Stimulated activated naive CD8-positive, alpha-beta T cell treated with anti-CD3 and anti-CD28 coated beads, Interleukin-15, Interleukin-2, amounts not matched to agents 100 ng/mL and 50 ng/mL, for 24 hours (primary cell): Measurements from ENCODE around the gene STRIP1.

ENCODE experiments used
- H3K27ac Mint-ChIP-seq: one replicate; pipeline ENCODE4 v1.8.0; 2021; ENCODE audit warnings: mild to moderate bottlenecking, mixed read lengths
- H3K27me3 Mint-ChIP-seq: one replicate; pipeline ENCODE4 v1.8.0; 2021; ENCODE audit warnings: mixed read lengths
- H3K36me3 Mint-ChIP-seq: one replicate; pipeline ENCODE4 v1.8.0; 2021; ENCODE audit warnings: low read depth, mixed read lengths
- H3K4me1 Mint-ChIP-seq: one replicate; pipeline ENCODE4 v1.8.0; 2021; ENCODE audit warnings: low read depth, mixed read lengths
- H3K4me3 Mint-ChIP-seq: one replicate; pipeline ENCODE4 v1.8.0; 2021; ENCODE audit warnings: mild to moderate bottlenecking, mixed read lengths
- H3K9me3 Mint-ChIP-seq: one replicate; pipeline ENCODE4 v1.8.0; 2021; ENCODE audit warnings: mixed read lengths

STRIP1 gene

GRCh38 chr1:110032327-110032726 lies 2.1 kb upstream of the STRIP1 start:
- Mint-ChIP-seq H3K4me3 (no peak overlapping the region), H3K9me3 (no peaks in the 10 kb centered on the region), H3K27ac (no peak overlapping the region), H3K36me3 (peaks cover 3% of the 10 kb centered on the region), H3K27me3 (no peaks in the 10 kb centered on the region), H3K4me1 (peaks cover 49% of the 10 kb centered on the region)

- H3K27ac Mint-ChIP-seq: peak overlapping the region; percentile 84
- peak overlapping the region; percentile 82 for H3K4me3 Mint-ChIP-seq
- no peaks in the 10 kb centered on the region for H3K9me3 Mint-ChIP-seq
- no peaks in the 10 kb centered on the region for H3K27me3 Mint-ChIP-seq
- H3K4me1 Mint-ChIP-seq: peaks cover 49% of the 10 kb centered on the region
- peaks cover 11% of the 10 kb centered on the region for H3K36me3 Mint-ChIP-seq
Measured at GRCh38 chr1:110033421-110033820, 1.0 kb upstream of the STRIP1 start.

GRCh38 chr1:110034040-110034450 lies 379 bp upstream of the STRIP1 start:
- peaks cover 49% of the 10 kb centered on the region for H3K4me1 Mint-ChIP-seq
- H3K27me3 Mint-ChIP-seq: no peaks in the 10 kb centered on the region
- H3K27ac Mint-ChIP-seq: peak overlapping the region; percentile 84
- no peaks in the 10 kb centered on the region for H3K9me3 Mint-ChIP-seq
- H3K4me3 Mint-ChIP-seq: peak overlapping the region; percentile 82
- H3K36me3 Mint-ChIP-seq: peaks cover 17% of the 10 kb centered on the region

- Mint-ChIP-seq H3K9me3 (no peaks in the 10 kb centered on the region), H3K4me3 (peak overlapping the region; percentile 94), H3K27ac (peak overlapping the region; percentile 81), H3K27me3 (no peaks in the 10 kb centered on the region), H3K36me3 (peaks cover 28% of the 10 kb centered on the region), H3K4me1 (peaks cover 45% of the 10 kb centered on the region)
Measured at GRCh38 chr1:110035236-110035752, 870 bp downstream of the STRIP1 start.

- no peaks in the 10 kb centered on the region for H3K27me3 Mint-ChIP-seq
- peaks cover 48% of the 10 kb centered on the region for H3K36me3 Mint-ChIP-seq
- H3K9me3 Mint-ChIP-seq: no peaks in the 10 kb centered on the region
- no peak overlapping the region for H3K4me3 Mint-ChIP-seq
- H3K4me1 Mint-ChIP-seq: peaks cover 35% of the 10 kb centered on the region
- H3K27ac Mint-ChIP-seq: no peak overlapping the region
Measured at GRCh38 chr1:110038271-110038670, 3.8 kb downstream of the STRIP1 start.

GRCh38 chr1:110039641-110040040 lies 5.2 kb downstream of the STRIP1 start:
- Mint-ChIP-seq H3K4me1 (peaks cover 24% of the 10 kb centered on the region), H3K36me3 (peaks cover 53% of the 10 kb centered on the region), H3K27ac (no peak overlapping the region)

GRCh38 chr1:110040548-110040947 lies 6.1 kb downstream of the STRIP1 start:
- no peaks in the 10 kb centered on the region for H3K27me3 Mint-ChIP-seq
- H3K36me3 Mint-ChIP-seq: peaks cover 56% of the 10 kb centered on the region
- no peak overlapping the region for H3K27ac Mint-ChIP-seq

More at GRCh38 chr1:110039641-110040040, 5.2 kb downstream of the STRIP1 start:
- Mint-ChIP-seq H3K27me3 (no peaks in the 10 kb centered on the region), H3K9me3 (no peaks in the 10 kb centered on the region), H3K4me3 (no peak overlapping the region)

GRCh38 chr1:110043016-110043415 lies 8.6 kb downstream of the STRIP1 start:
- H3K36me3 Mint-ChIP-seq: peaks cover 67% of the 10 kb centered on the region
- no peak overlapping the region for H3K4me3 Mint-ChIP-seq
- H3K9me3 Mint-ChIP-seq: no peaks in the 10 kb centered on the region
- no peaks in the 10 kb centered on the region for H3K27me3 Mint-ChIP-seq
- peaks cover 3% of the 10 kb centered on the region for H3K4me1 Mint-ChIP-seq
- H3K27ac Mint-ChIP-seq: no peak overlapping the region

More at GRCh38 chr1:110040548-110040947, 6.1 kb downstream of the STRIP1 start:
- peaks cover 18% of the 10 kb centered on the region for H3K4me1 Mint-ChIP-seq
- no peak overlapping the region for H3K4me3 Mint-ChIP-seq
- H3K9me3 Mint-ChIP-seq: no peaks in the 10 kb centered on the region

GRCh38 chr1:110047463-110047862 lies 13.0 kb downstream of the STRIP1 start:
- H3K9me3 Mint-ChIP-seq: no peaks in the 10 kb centered on the region
- H3K27me3 Mint-ChIP-seq: no peaks in the 10 kb centered on the region
- H3K36me3 Mint-ChIP-seq: peaks cover 58% of the 10 kb centered on the region
- H3K27ac Mint-ChIP-seq: no peak overlapping the region
- no peaks in the 10 kb centered on the region for H3K4me1 Mint-ChIP-seq
- H3K4me3 Mint-ChIP-seq: no peak overlapping the region

- Mint-ChIP-seq H3K9me3 (no peaks in the 10 kb centered on the region), H3K4me1 (no peaks in the 10 kb centered on the region), H3K4me3 (no peak overlapping the region), H3K36me3 (peaks cover 60% of the 10 kb centered on the region), H3K27ac (no peak overlapping the region), H3K27me3 (no peaks in the 10 kb centered on the region)
Measured at GRCh38 chr1:110048240-110048639, 13.8 kb downstream of the STRIP1 start.

- Mint-ChIP-seq H3K4me3 (no peak overlapping the region), H3K27me3 (no peaks in the 10 kb centered on the region), H3K36me3 (peaks cover 64% of the 10 kb centered on the region), H3K4me1 (no peaks in the 10 kb centered on the region), H3K9me3 (no peaks in the 10 kb centered on the region), H3K27ac (no peak overlapping the region)
Measured at GRCh38 chr1:110048923-110049601, 14.6 kb downstream of the STRIP1 start.

GRCh38 chr1:110049801-110050601 lies 15.6 kb downstream of the STRIP1 start:
- Mint-ChIP-seq H3K27ac (no peak overlapping the region), H3K4me3 (no peak overlapping the region), H3K4me1 (no peaks in the 10 kb centered on the region), H3K27me3 (no peaks in the 10 kb centered on the region), H3K36me3 (peaks cover 68% of the 10 kb centered on the region), H3K9me3 (no peaks in the 10 kb centered on the region)

GRCh38 chr1:110050602-110051261 lies 16.3 kb downstream of the STRIP1 start:
- Mint-ChIP-seq H3K27me3 (no peaks in the 10 kb centered on the region), H3K36me3 (peaks cover 64% of the 10 kb centered on the region), H3K4me1 (no peaks in the 10 kb centered on the region), H3K27ac (no peak overlapping the region), H3K9me3 (no peaks in the 10 kb centered on the region), H3K4me3 (no peak overlapping the region)

- Mint-ChIP-seq H3K4me3 (no peak overlapping the region), H3K36me3 (peaks cover 62% of the 10 kb centered on the region), H3K27ac (no peak overlapping the region), H3K4me1 (no peaks in the 10 kb centered on the region), H3K9me3 (no peaks in the 10 kb centered on the region), H3K27me3 (no peaks in the 10 kb centered on the region)
Measured at GRCh38 chr1:110051262-110051648, 16.8 kb downstream of the STRIP1 start.
